NCI-H187 (cell line): Measurements from ENCODE around the gene UST.
"Not testable (repeated sequence)": the region's sequence is repeated elsewhere in the genome, so short reads cannot be mapped to it uniquely, and the experiment has no call there.

Experiments
- DNase-seq, 2 experiments: peaks; one replicate each; lab custom pipeline; 2025; lab: John Stamatoyannopoulos, UW

The UST gene

GRCh38 chr6:148736774-148737412 lies 9.9 kb upstream of the UST start:
- no peak for DNase-seq

GRCh38 chr6:148737806-148738205 lies 9.0 kb upstream of the UST start:
- DNase-seq, result no peak

GRCh38 chr6:148738946-148739821 lies 7.6 kb upstream of the UST start:
- no peak for DNase-seq

GRCh38 chr6:148739822-148740128 lies 7.1 kb upstream of the UST start:
- no peak for DNase-seq

GRCh38 chr6:148743476-148743875 lies 3.4 kb upstream of the UST start:
- no peak for DNase-seq

GRCh38 chr6:148745926-148746325 lies 904 bp upstream of the UST start:
- DNase-seq, result no peak

GRCh38 chr6:148747145-148747470 lies 278 bp downstream of the UST start:
- DNase-seq, result no peak

GRCh38 chr6:148747471-148748165 lies 788 bp downstream of the UST start:
- DNase-seq, result no peak

- DNase-seq, result no peak
Observed at GRCh38 chr6:148749674-148750073, 2.8 kb downstream of the UST start.

GRCh38 chr6:148750838-148751792 lies 4.3 kb downstream of the UST start:
- no peak for DNase-seq

- no peak for DNase-seq
Observed at GRCh38 chr6:148751793-148752170, 5.0 kb downstream of the UST start.

- not testable (repeated sequence) for DNase-seq
Observed at GRCh38 chr6:148755379-148755778, 8.5 kb downstream of the UST start.

GRCh38 chr6:148757944-148758480 lies 11.2 kb downstream of the UST start:
- no peak for DNase-seq

GRCh38 chr6:148758492-148758891 lies 11.7 kb downstream of the UST start:
- no peak for DNase-seq

GRCh38 chr6:148760258-148760534 lies 13.4 kb downstream of the UST start:
- no peak for DNase-seq

GRCh38 chr6:148760568-148761526 lies 14.0 kb downstream of the UST start:
- DNase-seq, result no peak

GRCh38 chr6:148761527-148762011 lies 14.7 kb downstream of the UST start:
- no peak for DNase-seq

- no peak for DNase-seq
Observed at GRCh38 chr6:148762231-148762630, 15.4 kb downstream of the UST start.

- not testable (repeated sequence) for DNase-seq
Observed at GRCh38 chr6:148764259-148765020, 17.6 kb downstream of the UST start.
